GM08714 (cell line): ENCODE results near the gene SEZ6L.
A peak's percentile ranks its signal among the peaks of the same experiment; 100 is the strongest.

Experiments used
- H3K4me3 ChIP-seq: fragments of 200-500 bp; sonication (Bioruptor generic); 2 replicates; pipeline ENCODE4 v1.5.1; 2014; ENCODE audit warnings: mild to moderate bottlenecking, low read length, inconsistent platforms
- ZNF274 ChIP-seq: IDR thresholded peaks from 2 replicates; pipeline ENCODE4 v1.6.1; 2012; ENCODE audit warnings: mild to moderate bottlenecking, low read depth, low read length

Gene SEZ6L

DNA sequence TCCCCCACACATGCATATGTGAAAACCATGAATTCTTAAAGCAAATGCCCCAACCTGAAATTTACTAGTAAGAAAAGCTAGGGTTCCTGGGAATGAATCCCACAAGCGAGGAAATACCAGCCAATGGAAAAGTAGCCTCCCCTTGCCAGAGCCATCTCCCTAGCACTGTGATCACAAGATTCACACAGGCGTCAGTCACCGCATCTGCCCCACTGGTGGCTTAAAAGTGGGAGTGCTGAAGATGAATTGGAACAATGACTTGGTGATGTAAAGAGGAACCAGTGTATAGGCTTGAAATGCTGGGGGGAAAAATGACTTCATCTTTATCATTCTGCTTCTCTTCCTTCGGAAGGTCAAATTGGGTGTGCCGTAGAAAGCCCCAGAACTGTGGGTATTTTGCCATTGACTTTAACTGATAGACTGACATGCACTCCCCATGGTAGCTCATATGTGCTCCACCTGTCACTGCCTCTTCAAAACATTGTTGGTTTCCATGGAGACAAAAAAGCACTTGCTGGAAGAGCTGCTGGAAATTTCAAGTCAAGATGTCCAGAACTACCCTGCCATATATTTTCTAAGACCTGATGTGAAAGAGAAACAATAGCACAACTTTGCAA, 240.6 kb downstream of the SEZ6L start:
- TF ChIP-seq ZNF274, result no peak
- H3K4me3 ChIP-seq, result no peak overlapping the region

DNA sequence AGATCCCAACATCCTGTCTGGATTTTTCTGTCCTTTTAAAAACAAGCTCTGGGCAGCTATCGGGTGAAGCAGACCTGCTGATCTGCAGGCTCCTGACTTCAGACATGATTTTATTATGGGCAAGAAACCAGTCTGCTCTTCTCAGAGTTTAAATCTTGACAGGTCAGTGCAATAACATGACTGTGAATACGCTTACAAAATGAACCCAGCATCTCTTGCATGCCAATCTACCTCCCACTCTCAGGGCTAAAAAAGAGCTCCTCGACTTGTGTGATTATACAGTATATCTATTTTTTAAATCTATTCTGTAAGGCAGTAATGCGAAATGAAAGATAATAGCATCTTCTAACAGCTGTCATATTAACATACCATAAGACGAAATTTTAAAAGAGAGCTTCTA, 241.1 kb downstream of the SEZ6L start:
- no peak overlapping the region for H3K4me3 ChIP-seq
- no peak for TF ChIP-seq ZNF274

DNA sequence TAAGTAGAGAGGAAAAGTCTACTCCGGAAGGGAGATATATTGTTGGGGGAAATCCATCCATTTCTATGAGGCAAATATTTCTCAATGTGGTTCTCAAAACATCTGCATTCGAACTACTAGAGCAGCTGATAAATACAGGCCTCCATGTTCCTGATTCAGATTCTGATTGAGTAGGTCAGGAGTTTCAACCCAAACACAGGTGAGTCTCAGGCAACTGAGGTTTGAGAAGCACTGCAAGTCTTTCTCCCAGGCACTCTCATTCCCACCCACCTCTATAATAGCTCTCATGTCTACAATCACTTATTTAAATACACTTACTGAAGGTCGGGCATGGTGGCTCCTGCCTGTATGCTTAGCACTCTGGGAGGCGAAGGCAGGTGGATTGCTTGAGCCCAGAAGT, 245.1 kb downstream of the SEZ6L start:
- H3K4me3 ChIP-seq, result no peak overlapping the region
- TF ChIP-seq ZNF274, result no peak

DNA sequence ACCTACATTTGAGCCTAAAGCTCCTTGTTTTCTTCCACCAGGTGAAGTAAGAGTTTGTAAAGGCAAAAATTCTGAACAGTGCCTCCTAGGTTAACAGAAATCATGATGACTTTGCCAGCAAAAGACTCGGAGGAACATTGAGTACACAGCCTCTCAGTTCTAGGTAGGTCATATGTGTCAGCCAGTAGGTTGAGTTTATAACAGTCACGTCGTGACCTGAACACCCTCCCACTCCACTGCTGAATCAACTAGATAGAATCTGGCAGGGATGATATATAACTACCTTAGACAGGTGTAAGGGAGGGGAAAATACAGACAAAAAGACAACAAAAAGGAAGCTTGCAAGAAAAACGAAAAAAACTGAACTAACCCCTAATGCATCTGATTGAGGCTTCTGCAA, 247.0 kb downstream of the SEZ6L start:
- TF ChIP-seq ZNF274, result no peak
- H3K4me3 ChIP-seq, result no peak overlapping the region

DNA sequence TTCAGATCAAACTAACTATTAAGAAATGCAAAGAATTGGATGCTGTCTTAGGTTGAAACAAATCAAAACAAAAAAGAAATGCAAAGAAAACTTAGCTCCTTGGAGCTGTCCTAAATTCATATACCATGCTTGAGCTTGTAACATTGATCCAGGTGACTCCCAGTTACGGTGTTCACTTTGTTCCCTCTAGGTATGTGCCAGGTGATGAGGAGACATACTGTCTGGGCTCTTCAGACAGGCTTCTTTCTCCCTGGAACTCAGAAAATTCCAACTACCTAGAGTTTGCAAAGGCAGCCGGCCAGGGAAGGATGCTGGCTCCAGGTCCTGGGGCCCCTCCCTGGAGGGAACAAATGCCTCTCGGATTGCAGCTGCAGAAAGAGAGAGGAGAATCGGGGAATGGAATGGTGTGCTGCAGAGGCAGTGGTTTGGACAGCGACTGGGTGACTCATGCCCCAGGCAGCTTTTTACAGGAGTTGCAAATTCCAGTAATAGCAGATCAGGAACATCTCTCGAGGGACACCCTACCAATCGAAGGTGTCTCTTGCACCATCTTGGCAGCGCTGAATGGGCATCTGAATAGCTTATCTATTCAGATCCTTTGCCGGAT, 247.5 kb downstream of the SEZ6L start:
- H3K4me3 ChIP-seq, result no peak overlapping the region
- no peak for TF ChIP-seq ZNF274

DNA sequence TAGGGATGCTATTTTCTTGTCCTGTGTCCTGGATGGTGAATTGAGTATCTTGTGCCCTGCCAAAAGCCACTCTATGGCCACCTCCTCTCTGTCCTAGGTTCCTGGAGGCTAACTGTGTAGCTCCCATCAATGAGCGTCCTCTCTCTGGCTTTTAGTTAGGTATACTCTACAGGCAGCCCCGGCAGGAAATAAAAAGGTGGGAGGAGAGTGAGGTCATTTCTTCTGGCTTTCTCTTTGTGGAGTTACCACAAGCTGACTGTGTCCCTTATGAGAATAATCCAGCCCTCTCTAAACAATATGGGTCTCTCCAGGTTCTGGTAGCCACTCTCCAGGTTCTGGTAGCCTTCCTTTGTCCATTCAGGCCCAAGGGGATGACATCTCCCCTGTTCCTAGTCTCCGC, 248.1 kb downstream of the SEZ6L start:
- H3K4me3 ChIP-seq, result no peak overlapping the region
- TF ChIP-seq ZNF274, result no peak

DNA sequence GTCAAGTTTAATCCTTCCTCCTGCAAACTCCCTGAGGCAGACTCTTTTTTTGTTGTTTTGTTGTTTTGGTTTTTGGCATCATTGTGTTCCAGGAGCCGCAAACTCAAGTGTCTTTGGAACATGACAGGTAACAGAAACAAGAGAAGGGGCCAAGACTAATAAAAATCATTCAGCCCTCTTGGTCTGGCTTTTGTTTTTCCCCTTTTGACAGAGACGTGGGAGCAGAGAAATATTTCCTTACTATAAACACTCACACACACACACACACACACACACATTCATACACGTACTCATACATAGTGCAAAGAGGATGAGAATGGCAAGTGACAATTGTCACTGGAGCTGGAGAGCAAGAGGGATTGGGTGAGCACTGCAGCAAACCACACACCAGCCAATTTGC, 249.4 kb downstream of the SEZ6L start:
- TF ChIP-seq ZNF274, result no peak
- no peak overlapping the region for H3K4me3 ChIP-seq

DNA sequence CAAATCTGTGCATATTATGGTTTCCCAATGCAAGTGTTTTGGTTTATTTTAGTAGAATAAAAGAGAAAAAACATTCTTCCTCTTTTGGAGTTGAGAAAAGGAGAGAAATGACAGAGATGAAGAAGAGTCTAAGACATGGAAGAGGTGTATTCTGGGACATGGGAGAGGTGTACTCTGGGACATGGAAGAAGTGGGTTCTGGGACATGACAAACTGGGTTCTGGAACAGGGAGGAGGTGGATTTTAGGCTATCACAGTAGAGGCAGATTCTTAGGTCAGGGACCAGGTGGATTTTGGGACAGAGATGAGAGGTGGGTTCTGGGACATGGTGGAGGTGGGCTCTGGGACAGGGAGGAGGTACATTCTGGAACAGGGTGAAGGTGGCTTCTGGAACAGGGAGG, 257.7 kb downstream of the SEZ6L start:
- no peak for TF ChIP-seq ZNF274
- H3K4me3 ChIP-seq, result no peak overlapping the region

DNA sequence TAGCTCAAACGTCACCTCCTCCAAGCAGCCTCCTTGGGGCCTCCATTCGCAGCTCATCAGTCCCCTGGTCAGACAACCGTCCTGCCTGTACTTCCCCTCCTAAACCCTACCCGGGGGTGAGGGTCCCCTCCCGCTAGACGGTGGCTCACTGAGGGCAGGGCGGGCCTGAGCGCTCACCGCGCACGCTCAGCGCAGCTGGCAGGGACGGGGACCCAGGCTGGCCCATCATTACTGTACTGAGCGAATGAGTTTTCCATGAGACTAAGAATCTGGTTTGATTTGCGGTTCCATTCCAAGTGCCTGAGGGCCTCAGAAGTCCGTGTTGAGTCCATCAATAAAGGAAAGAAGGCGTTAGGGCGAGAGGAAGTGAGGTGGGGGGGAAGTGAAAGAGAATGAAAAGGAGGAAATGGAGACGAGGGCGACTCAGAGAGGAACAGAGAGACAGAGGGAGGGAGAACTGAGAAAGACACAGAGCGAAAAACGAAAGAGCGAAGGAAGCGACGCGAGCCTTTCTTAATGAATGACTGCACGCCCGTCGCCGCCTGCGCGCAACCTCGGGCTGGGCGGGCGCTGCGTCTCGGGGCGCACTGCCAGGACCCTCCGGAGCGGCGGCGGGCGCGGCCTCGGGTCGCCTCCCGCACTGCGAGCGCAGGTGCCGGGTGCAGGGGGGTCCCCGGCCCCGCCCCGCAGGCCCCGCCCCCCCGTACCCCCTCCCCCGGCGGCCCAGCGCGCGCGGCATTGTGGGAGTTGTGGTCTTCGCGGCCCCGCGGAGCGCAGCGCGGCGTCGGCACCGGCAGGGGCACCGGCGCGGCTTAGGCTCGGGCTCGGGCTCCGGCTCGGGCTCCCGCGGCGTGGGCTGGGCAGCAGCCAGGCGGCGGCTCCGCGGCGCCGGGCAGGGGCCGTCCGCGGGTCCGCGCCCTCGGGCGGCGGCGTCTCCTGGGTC, 259.5 kb downstream of the SEZ6L start, which contains the start of gene ASPHD2:
ASPHD2 (plus strand) TSS at position 746 of the 943 bp plus-strand sequence. CDS start 4,356 bp downstream, outside the sequence.
- TF ChIP-seq ZNF274, result no peak
- H3K4me3 ChIP-seq, result peak within 1 kb of the TSS; percentile 73

DNA sequence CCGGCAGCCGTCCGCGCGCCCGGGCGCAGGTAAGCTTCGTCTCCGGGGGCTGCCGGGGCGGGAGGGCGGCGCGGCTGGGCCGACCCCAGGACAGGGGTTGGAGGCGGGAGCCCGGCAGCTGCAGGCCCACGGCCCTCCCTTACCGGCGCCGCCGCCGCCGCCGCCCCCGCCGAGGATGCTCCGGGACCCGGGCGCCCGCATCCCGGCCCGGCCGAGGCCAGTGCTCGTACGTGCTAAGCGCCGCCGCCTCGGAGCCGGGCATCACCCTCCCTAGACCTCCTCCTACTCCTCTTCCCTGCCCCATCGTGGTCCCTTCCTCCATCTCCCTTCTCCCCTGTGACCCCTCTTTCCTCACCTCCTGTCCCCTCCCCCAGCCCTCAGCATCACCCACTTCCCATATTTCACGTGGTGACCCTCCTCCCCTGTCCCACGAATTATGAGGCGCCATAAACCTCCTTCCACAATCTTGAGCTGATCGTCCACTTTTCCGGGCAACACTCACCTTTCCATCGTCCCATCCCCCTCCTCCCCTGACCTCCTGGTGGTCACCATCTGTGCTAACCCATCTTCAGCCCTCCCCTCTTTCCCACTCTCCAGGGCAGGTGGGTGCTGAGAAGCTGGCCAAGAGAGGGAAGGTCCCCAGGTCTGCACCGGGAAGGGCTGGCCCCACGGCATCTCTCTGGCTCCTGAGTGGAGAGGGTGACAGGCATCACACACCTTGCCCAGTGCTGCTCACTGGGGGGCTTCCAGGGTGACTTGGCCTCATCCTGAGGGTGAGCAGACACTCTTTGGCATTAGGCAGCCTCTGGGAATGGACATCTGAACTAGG, 260.4 kb downstream of the SEZ6L start:
- peak overlapping the region; percentile 61 for H3K4me3 ChIP-seq
- TF ChIP-seq ZNF274, result no peak

DNA sequence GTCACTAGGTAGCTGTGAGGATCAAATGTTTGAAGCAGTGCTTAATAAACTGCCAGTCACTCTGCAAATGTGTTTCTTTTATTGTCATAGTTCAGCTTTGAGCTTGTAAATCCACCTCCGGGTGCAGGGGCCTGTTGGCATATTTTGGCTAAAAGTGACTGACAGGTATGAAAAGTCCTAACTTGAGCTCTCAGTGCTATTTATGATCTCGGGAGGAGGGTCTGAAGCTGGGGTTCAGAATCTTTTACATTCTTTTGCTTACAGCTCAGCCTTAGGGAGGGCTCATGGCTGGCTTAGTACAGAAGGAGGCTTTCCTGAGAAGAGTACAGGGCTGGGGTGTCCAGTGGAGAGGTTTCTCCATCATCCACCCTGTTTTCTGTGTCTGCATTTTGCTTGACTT, 261.3 kb downstream of the SEZ6L start:
- no peak for TF ChIP-seq ZNF274
- peak overlapping the region; percentile 61; the same call in 1 of the 2 replicates for H3K4me3 ChIP-seq

DNA sequence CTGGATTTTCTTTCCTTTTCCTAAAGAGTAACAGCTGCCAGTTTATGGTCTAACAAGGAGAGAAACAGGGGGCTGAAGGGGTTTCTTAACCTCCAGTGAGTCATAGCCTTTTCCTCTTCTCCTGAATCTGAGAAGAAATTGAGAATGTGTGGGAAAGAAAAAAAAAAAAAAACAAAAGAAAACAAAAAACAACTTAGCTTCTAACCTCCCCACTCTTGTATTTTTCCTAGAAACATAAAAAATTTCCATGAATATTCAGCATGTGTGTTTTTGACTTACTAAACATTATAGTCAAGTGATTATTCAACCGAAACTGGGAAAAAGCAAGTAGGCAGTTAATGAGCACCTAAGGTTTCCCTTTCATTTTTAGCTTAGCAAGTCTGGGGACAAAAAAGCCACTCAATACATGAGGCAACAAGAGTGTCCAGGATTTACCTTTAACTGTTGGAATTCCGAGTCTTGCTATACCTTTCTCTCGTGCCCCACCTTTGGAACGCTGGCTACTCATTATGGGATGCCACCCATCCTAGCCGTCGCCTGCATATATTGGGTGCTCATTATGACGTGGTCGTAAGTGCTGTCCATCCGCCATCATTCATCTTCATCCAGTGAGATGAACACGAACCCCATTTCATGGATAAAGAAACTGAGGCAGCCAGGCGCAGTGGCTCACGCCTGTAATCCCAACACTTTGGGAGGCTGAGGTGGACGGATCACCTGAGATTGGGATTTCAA, 262.2 kb downstream of the SEZ6L start:
- TF ChIP-seq ZNF274, result no peak
- peak overlapping the region; percentile 61 for H3K4me3 ChIP-seq

DNA sequence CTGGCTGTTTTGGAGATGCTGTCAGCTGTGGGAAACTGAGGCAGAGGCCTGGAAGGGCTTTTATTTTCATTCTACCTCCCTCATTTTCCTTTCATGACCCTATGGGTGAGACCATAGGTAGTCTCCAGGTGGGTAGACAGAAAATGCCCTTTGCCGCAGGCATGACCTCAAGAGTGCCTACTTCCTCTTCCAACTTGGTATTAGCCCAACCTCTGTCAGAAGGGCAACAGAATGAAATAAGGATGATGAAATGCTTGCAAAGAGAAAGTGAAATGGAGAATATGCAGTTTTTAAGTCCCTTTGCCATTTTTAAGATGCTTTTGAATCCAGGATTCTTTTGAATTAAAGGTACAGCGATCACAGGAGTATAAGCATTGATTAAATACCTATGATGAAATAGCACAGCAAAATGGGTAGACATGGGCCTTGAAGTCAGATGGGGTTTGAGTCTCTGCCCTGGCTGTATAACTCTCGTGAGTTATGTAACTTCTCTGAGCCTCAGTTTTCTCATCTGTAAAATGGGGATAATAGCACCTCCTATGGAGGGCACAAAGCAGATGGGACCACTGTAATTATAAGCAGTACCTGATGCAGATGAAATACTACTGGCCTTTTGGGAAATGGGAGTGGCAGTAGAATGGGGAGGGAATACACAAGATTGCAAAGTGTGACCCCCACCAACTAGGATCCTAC, 263.5 kb downstream of the SEZ6L start:
- no peak for TF ChIP-seq ZNF274
- H3K4me3 ChIP-seq, result no peak overlapping the region; the same call in 1 of the 2 replicates
